Neural cell (in vitro differentiated cells): ENCODE results near the gene LRMDA. TPM values are rescaled to one million over a fixed set of nuclear protein-coding genes. Genes with fewer than 3 reads are reported as not detected.

Source experiments
- H2AFZ ChIP-seq: fragments of 200-600, 300-800 bp; sonication (generic), shearing (Covaris generic); 2 replicates; pipeline ENCODE4 v1.6.0; 2014; ENCODE audit warnings: low read depth, mild to moderate bottlenecking, antibody characterized with exemption, low read length, moderate library complexity
- H3F3A ChIP-seq: fragments of 200-600 bp; shearing (Covaris generic); 2 replicates; pipeline ENCODE4 v1.6.1; 2016; ENCODE audit warnings: mild to moderate bottlenecking, moderate library complexity, mixed read lengths, antibody characterized with exemption, low read length; ENCODE audit not compliant: insufficient read depth, poor library complexity, severe bottlenecking
- H3K27ac ChIP-seq: fragments of 200-600, 300-800 bp; sonication (generic), shearing (Covaris generic); 2 replicates; pipeline ENCODE4 v1.5.1; 2014; ENCODE audit warnings: mild to moderate bottlenecking, low read length, moderate library complexity
- H3K27me3 ChIP-seq: fragments of 300-800, 200-600 bp; sonication (generic), shearing (Covaris generic); 2 replicates; pipeline ENCODE4 v1.6.0; 2014; ENCODE audit warnings: mild to moderate bottlenecking, low read depth, low read length, moderate library complexity; ENCODE audit not compliant: insufficient read depth
- H3K36me3 ChIP-seq: fragments of 300-800, 200-600 bp; sonication (generic), shearing (Covaris generic); 2 replicates; pipeline ENCODE4 v1.5.1; 2014; ENCODE audit warnings: mild to moderate bottlenecking, antibody characterized with exemption, low read length, moderate library complexity; ENCODE audit not compliant: insufficient read depth
- H3K4me2 ChIP-seq: fragments of 300-800, 200-600 bp; sonication (generic), shearing (Covaris generic); 2 replicates; pipeline ENCODE4 v1.6.0; 2014; ENCODE audit warnings: mild to moderate bottlenecking, low read length
- H3K4me3 ChIP-seq: fragments of 300-800, 200-600 bp; sonication (generic), shearing (Covaris generic); 2 replicates; pipeline ENCODE4 v1.5.1; 2014; ENCODE audit warnings: mild to moderate bottlenecking, low read length, moderate library complexity
- H3K79me2 ChIP-seq: fragments of 200-600 bp; shearing (Covaris generic); replicated peaks from 2 replicates; pipeline ENCODE4 v1.6.0; 2014; ENCODE audit warnings: mild to moderate bottlenecking, low read length, moderate library complexity; ENCODE audit not compliant: insufficient read depth
- H3K9ac ChIP-seq: fragments of 300-800, 200-600 bp; sonication (generic), shearing (Covaris generic); 2 replicates; pipeline ENCODE4 v1.6.1; 2016; ENCODE audit warnings: mild to moderate bottlenecking, low read length, mixed read lengths
- H3K9me2 ChIP-seq: fragments of 200-600 bp; shearing (Covaris generic); 2 replicates; pipeline ENCODE4 v1.6.1; 2016; ENCODE audit warnings: mild to moderate bottlenecking, low read length, mixed read lengths; ENCODE audit not compliant: insufficient read depth
- H3K9me3 ChIP-seq: fragments of 200-600, 300-800 bp; sonication (generic), shearing (Covaris generic); 2 replicates; pipeline ENCODE4 v1.6.1; 2016; ENCODE audit warnings: mild to moderate bottlenecking, mixed run types, low read length, moderate library complexity, mixed read lengths
- H4K20me1 ChIP-seq: fragments of 200-600 bp; shearing (Covaris generic); 2 replicates; pipeline ENCODE4 v1.6.1; 2016; ENCODE audit warnings: mild to moderate bottlenecking, mixed run types; ENCODE audit not compliant: insufficient read depth
- CTCF ChIP-seq: fragments of 450-650 bp; IDR thresholded peaks from 2 replicates; pipeline ENCODE4 v1.5.1; 2014; ENCODE audit warnings: antibody characterized with exemption, mild to moderate bottlenecking, moderate library complexity; ENCODE audit not compliant: poor library complexity, severe bottlenecking
- EP300 ChIP-seq: fragments of 450-650 bp; conservative IDR thresholded peaks from 2 replicates; pipeline ENCODE4 v1.6.1; 2014; ENCODE audit warnings: antibody characterized with exemption, mild to moderate bottlenecking, moderate library complexity; ENCODE audit not compliant: poor library complexity, severe bottlenecking
- EZH2 ChIP-seq: fragments of 200-600, 300-800 bp; shearing (Covaris generic), sonication (generic); IDR thresholded peaks from 2 replicates; pipeline ENCODE4 v1.6.1; 2014; ENCODE audit warnings: antibody characterized with exemption, low read length, borderline replicate concordance, mild to moderate bottlenecking; ENCODE audit not compliant: insufficient read depth, poor library complexity, severe bottlenecking
- MXI1 ChIP-seq: fragments of 450-650 bp; conservative IDR thresholded peaks from 2 replicates; pipeline ENCODE4 v1.6.1; 2014; ENCODE audit warnings: antibody characterized with exemption, mild to moderate bottlenecking; ENCODE audit not compliant: poor library complexity, severe bottlenecking
- POLR2AphosphoS5 ChIP-seq: IDR thresholded peaks from 2 replicates; pipeline ENCODE4 v1.6.1; 2012
- RAD21 ChIP-seq: fragments of 450-650 bp; conservative IDR thresholded peaks from 2 replicates; pipeline ENCODE4 v1.6.1; 2014; ENCODE audit warnings: antibody characterized with exemption, mild to moderate bottlenecking, moderate library complexity
- REST ChIP-seq: IDR thresholded peaks from 2 replicates; pipeline ENCODE4 v1.6.1; 2012; ENCODE audit warnings: borderline replicate concordance
- SMC3 ChIP-seq: fragments of 450-650 bp; conservative IDR thresholded peaks from 2 replicates; pipeline ENCODE4 v1.6.1; 2014; ENCODE audit warnings: antibody characterized with exemption, mild to moderate bottlenecking, moderate library complexity; ENCODE audit not compliant: poor library complexity
- TAF1 ChIP-seq: IDR thresholded peaks from 2 replicates; pipeline ENCODE4 v1.6.1; 2012; ENCODE audit warnings: low read depth
- polyA plus RNA-seq: library from polyadenylated mRNA; depleted of rRNA; stranded (reverse); fragments of >200 nt; gene quantifications from 2 replicates; pipeline ENCODE4 v1.2.3, GENCODE V29; 2014

The LRMDA gene
- polyA plus RNA-seq, 1 donor from 2014 or later = 5.6 TPM

- Histone ChIP-seq H3K9me2 (no peaks in the 10 kb centered on the region), H3K27ac (no peak overlapping the region), H2AFZ (no peak overlapping the region), H3K27me3 (no peaks in the 10 kb centered on the region), H3K9me3 (peaks cover 6% of the 10 kb centered on the region), H3K4me3 (no peak overlapping the region), H3K4me2 (no peak overlapping the region), H4K20me1 (no peaks in the 10 kb centered on the region), H3K79me2 (no peaks in the 10 kb centered on the region), H3F3A (no peaks in the 10 kb centered on the region), H3K9ac (no peak overlapping the region), H3K36me3 (no peaks in the 10 kb centered on the region)
- TF ChIP-seq POLR2AphosphoS5 = no peak
- no peak for TF ChIP-seq EZH2
- TF ChIP-seq MXI1 = no peak
- TF ChIP-seq CTCF = no peak
- TF ChIP-seq REST = no peak
- no peak for TF ChIP-seq SMC3
- no peak for TF ChIP-seq EP300
- TF ChIP-seq RAD21 = no peak
- TF ChIP-seq TAF1 = no peak
These were observed 387.1 kb downstream of the LRMDA start for GRCh38 chr10:75818552-75818951.

- no peak for TF ChIP-seq CTCF
- no peak for TF ChIP-seq REST
- no peak for TF ChIP-seq POLR2AphosphoS5
- no peak for TF ChIP-seq RAD21
- TF ChIP-seq MXI1 = no peak
- TF ChIP-seq EZH2 = no peak
- TF ChIP-seq TAF1 = no peak
- no peak for TF ChIP-seq SMC3
- no peak for TF ChIP-seq EP300
These were observed 393.8 kb downstream of the LRMDA start for GRCh38 chr10:75825235-75825634.

More at GRCh38 chr10:75825235-75825634, 393.8 kb downstream of the LRMDA start:
- H3F3A ChIP-seq = no peaks in the 10 kb centered on the region
- no peaks in the 10 kb centered on the region for H4K20me1 ChIP-seq
- no peak overlapping the region for H3K4me2 ChIP-seq
- H3K4me3 ChIP-seq = no peak overlapping the region
- no peak overlapping the region for H3K27ac ChIP-seq
- H3K27me3 ChIP-seq = no peaks in the 10 kb centered on the region
- H3K9me2 ChIP-seq = no peaks in the 10 kb centered on the region
- no peaks in the 10 kb centered on the region for H3K9me3 ChIP-seq
- no peak overlapping the region for H2AFZ ChIP-seq
- H3K9ac ChIP-seq = no peak overlapping the region
- no peaks in the 10 kb centered on the region for H3K36me3 ChIP-seq
- no peaks in the 10 kb centered on the region for H3K79me2 ChIP-seq
